H1 (cell line): Measurements from ENCODE around the gene CYLD. TPM values are rescaled to one million over a fixed set of nuclear protein-coding genes. Genes with fewer than 3 reads are reported as not detected.

ENCODE experiments used
- CTCF ChIA-PET: fragments of 300-600 bp; sonication (Branson Sonifier 250); formaldehyde crosslinking; loops from one replicate; lab custom pipeline; 2021; ENCODE audit not compliant: partially characterized antibody; lab: Charles Lee
- POLR2A ChIA-PET: fragments of 300-600 bp; sonication (Branson Sonifier 250); formaldehyde crosslinking; loops from one replicate; lab custom pipeline; 2021; ENCODE audit warnings: inconsistent platforms; ENCODE audit not compliant: partially characterized antibody; lab: Charles Lee
- DNase-seq, 2 experiments: peaks; one replicate each; pipeline versions ENCODE4 v3.0.0 to v3.0.0-alpha.2; 2010 to 2022; ENCODE audit warnings: low spot score in 2 of 2, low read depth in 1 of 2, mixed read lengths in 1 of 2
- FAIRE-seq: peaks from 2 replicates; lab custom pipeline; 2011; peaks lifted over from hg19 to GRCh38; lab: Jason Lieb, UNC
- H2AFZ ChIP-seq: 2 replicates; pipeline ENCODE4 v1.8.1; 2012; ENCODE audit warnings: low read length, inconsistent platforms
- H2AK5ac ChIP-seq: 2 replicates; pipeline ENCODE4 v1.6.1; 2013; ENCODE audit warnings: low read depth, low read length
- H2BK120ac ChIP-seq: replicated peaks from 2 replicates; pipeline ENCODE3; 2013; ENCODE audit warnings: low read depth, low read length, inconsistent platforms
- H2BK12ac ChIP-seq: 2 replicates; pipeline ENCODE4 v1.6.1; 2013; ENCODE audit warnings: low read depth, low read length
- H2BK15ac ChIP-seq: 2 replicates; pipeline ENCODE4 v1.6.1; 2013; ENCODE audit warnings: low read length
- H2BK20ac ChIP-seq: 2 replicates; pipeline ENCODE4 v1.6.1; 2013; ENCODE audit warnings: low read length
- H2BK5ac ChIP-seq: 2 replicates; pipeline ENCODE4 v1.6.1; 2013; ENCODE audit warnings: low read depth, low read length
- H3K14ac ChIP-seq: 2 replicates; pipeline ENCODE4 v1.6.1; 2013; ENCODE audit warnings: inconsistent platforms; ENCODE audit not compliant: insufficient read length
- H3K18ac ChIP-seq: 2 replicates; pipeline ENCODE4 v1.6.1; 2013; ENCODE audit warnings: low read length; ENCODE audit errors: extremely low read depth
- H3K23ac ChIP-seq: 2 replicates; pipeline ENCODE4 v1.6.1; 2013; ENCODE audit warnings: inconsistent platforms; ENCODE audit not compliant: insufficient read length
- H3K23me2 ChIP-seq: 2 replicates; pipeline ENCODE4 v1.6.1; 2013; ENCODE audit warnings: low read depth, low read length
- H3K27ac ChIP-seq: 2 replicates; pipeline ENCODE4 v1.6.1; 2011; ENCODE audit warnings: low read depth, low read length, inconsistent platforms
- H3K27me3 ChIP-seq, 4 experiments: replicated peaks in 1 of 4; 1 replicate in 1 of 4; 2 replicates in 3 of 4; pipeline versions ENCODE4 v1.6.1 to v1.8.1; 2011 to 2013; ENCODE audit warnings: low read length in 3 of 4, mild to moderate bottlenecking in 3 of 4, inconsistent platforms in 2 of 4, mixed read lengths in 2 of 4, moderate library complexity in 1 of 4; ENCODE audit not compliant: control insufficient read depth in 3 of 4, insufficient read depth in 3 of 4; ENCODE audit errors: extremely low read depth in 1 of 4
- H3K36me3 ChIP-seq, 4 experiments: 2 replicates each; pipeline versions ENCODE4 v1.6.1 to v1.8.1; 2011 to 2013; ENCODE audit warnings: mild to moderate bottlenecking in 4 of 4, low read length in 3 of 4, moderate library complexity in 2 of 4, control low read depth in 1 of 4, inconsistent platforms in 1 of 4; ENCODE audit not compliant: insufficient read depth in 4 of 4, control insufficient read depth in 2 of 4
- H3K4ac ChIP-seq: replicated peaks from 2 replicates; pipeline ENCODE3; 2013; ENCODE audit warnings: low read length, low read depth, mixed read lengths, inconsistent platforms; ENCODE audit not compliant: insufficient read length
- H3K4me1 ChIP-seq, 4 experiments: replicated peaks in 1 of 4; 1 replicate in 1 of 4; 2 replicates in 3 of 4; pipeline versions ENCODE4 v1.6.1 to v1.8.1; 2011 to 2013; ENCODE audit warnings: low read length in 3 of 4, inconsistent platforms in 2 of 4, mixed read lengths in 1 of 4; ENCODE audit not compliant: insufficient read depth in 4 of 4, control insufficient read depth in 3 of 4
- H3K4me2 ChIP-seq, 2 experiments: 2 replicates each; pipeline versions ENCODE4 v1.6.1 to v1.8.1; 2011 to 2013; ENCODE audit warnings: low read depth in 2 of 2, low read length in 2 of 2, control low read depth in 1 of 2, inconsistent platforms in 1 of 2, mild to moderate bottlenecking in 1 of 2; ENCODE audit not compliant: insufficient read depth in 1 of 2
- H3K4me3 ChIP-seq, 4 experiments: fragments of 200-600, 300-600 bp in 1 of 4; sonication (generic), shearing (Covaris generic), sonication (Bioruptor Twin) in 1 of 4; 2 replicates each; pipeline versions ENCODE4 v1.5.1 to v1.8.1; 2011 to 2016; ENCODE audit warnings: low read length in 4 of 4, low read depth in 3 of 4, control low read depth in 2 of 4, inconsistent platforms in 2 of 4, mild to moderate bottlenecking in 2 of 4, mixed read lengths in 1 of 4, moderate library complexity in 1 of 4; ENCODE audit not compliant: insufficient read depth in 2 of 4; ENCODE audit errors: extremely low read depth in 1 of 4
- H3K56ac ChIP-seq: replicated peaks from 2 replicates; pipeline ENCODE3; 2013; ENCODE audit warnings: low read depth, mild to moderate bottlenecking, mixed read lengths, low read length, inconsistent platforms; ENCODE audit not compliant: insufficient read length
- H3K79me1 ChIP-seq: 2 replicates; pipeline ENCODE4 v1.6.1; 2013; ENCODE audit warnings: low read depth, low read length, control low read depth
- H3K79me2 ChIP-seq, 2 experiments: 2 replicates each; pipeline versions ENCODE4 v1.6.1 to v1.8.1; 2012 to 2013; ENCODE audit warnings: low read length in 2 of 2, mild to moderate bottlenecking in 2 of 2, inconsistent platforms in 1 of 2; ENCODE audit not compliant: insufficient read depth in 2 of 2, control insufficient read depth in 1 of 2
- H3K9ac ChIP-seq, 4 experiments: replicated peaks in 1 of 4; 1 replicate in 1 of 4; 2 replicates in 3 of 4; pipeline versions ENCODE4 v1.6.1 to v1.8.1; 2011 to 2013; ENCODE audit warnings: low read depth in 3 of 4, low read length in 3 of 4, control low read depth in 2 of 4, mild to moderate bottlenecking in 2 of 4, moderate library complexity in 2 of 4, inconsistent platforms in 1 of 4; ENCODE audit errors: extremely low read depth in 1 of 4
- H3K9me3 ChIP-seq, 2 experiments: 2 replicates each; pipeline versions ENCODE4 v1.6.1 to v1.8.1; 2012 to 2013; ENCODE audit warnings: mild to moderate bottlenecking in 2 of 2, moderate library complexity in 2 of 2, control low read depth in 1 of 2, inconsistent platforms in 1 of 2, low read depth in 1 of 2, low read length in 1 of 2, mixed read lengths in 1 of 2; ENCODE audit not compliant: insufficient read depth in 2 of 2
- H4K20me1 ChIP-seq, 2 experiments: replicated peaks in 1 of 2; 2 replicates each; pipeline versions ENCODE3 to v1.8.1; 2011 to 2013; ENCODE audit warnings: inconsistent platforms in 2 of 2, low read length in 2 of 2, mild to moderate bottlenecking in 1 of 2; ENCODE audit not compliant: insufficient read depth in 2 of 2, control insufficient read depth in 1 of 2
- H4K5ac ChIP-seq: 2 replicates; pipeline ENCODE4 v1.6.1; 2013; ENCODE audit warnings: low read length, low read depth, mixed read lengths, inconsistent platforms; ENCODE audit not compliant: insufficient read length
- H4K8ac ChIP-seq: 2 replicates; pipeline ENCODE4 v1.8.0; 2013; ENCODE audit warnings: mild to moderate bottlenecking, moderate library complexity, low read length, inconsistent platforms; ENCODE audit not compliant: insufficient read depth; ENCODE audit errors: extremely low read depth
- H4K91ac ChIP-seq: replicated peaks from 2 replicates; pipeline ENCODE3; 2013; ENCODE audit warnings: low read length, mixed read lengths, inconsistent platforms; ENCODE audit not compliant: insufficient read length
- FOSL1 ChIP-seq: IDR thresholded peaks from 2 replicates; pipeline ENCODE4 v1.6.1; 2011; ENCODE audit warnings: mild to moderate bottlenecking, low read depth, low read length, moderate library complexity; ENCODE audit not compliant: insufficient read depth
- GTF2F1 ChIP-seq: IDR thresholded peaks from 2 replicates; pipeline ENCODE4 v1.6.1; 2012; ENCODE audit warnings: low read depth, low read length, improper control_type of control experiment, borderline replicate concordance
- SIN3A ChIP-seq, 2 experiments: IDR thresholded peaks in 1 of 2; conservative IDR thresholded peaks in 1 of 2; 2 replicates each; pipeline ENCODE4 v1.6.1; 2011 to 2012; ENCODE audit warnings: low read length in 2 of 2, improper control_type of control experiment in 1 of 2, low read depth in 1 of 2, mild to moderate bottlenecking in 1 of 2
- SRF ChIP-seq: IDR thresholded peaks from 2 replicates; pipeline ENCODE4 v1.6.1; 2011; ENCODE audit warnings: mild to moderate bottlenecking, low read depth, low read length, moderate library complexity
- WGBS, 2 experiments: shearing (Covaris generic) in 1 of 2; methylation state at CpG; one replicate each; pipeline versions ENCODE4 v1.1.6 to v1.1.7; 2013 to 2015; ENCODE audit warnings: low lambda C conversion rate in 2 of 2, mixed read lengths in 2 of 2, inconsistent platforms in 1 of 2, low coverage in 1 of 2, missing lambda C conversion rate in 1 of 2; ENCODE audit not compliant: insufficient replicate concordance in 2 of 2, insufficient coverage in 1 of 2, insufficient read length in 1 of 2; ENCODE audit errors: extremely low coverage in 1 of 2, missing lambda C conversion rate in 1 of 2; 5-methylcytosine and 5-hydroxymethylcytosine counted together
- polyA plus RNA-seq, 7 experiments: library from polyadenylated mRNA; depleted of rRNA in 3 of 7; stranded (reverse) in 5 of 7; unstranded in 2 of 7; fragments of >200 nt in 5 of 7; fragments of 200-250 nt in 2 of 7; gene quantifications; 1 replicate in 5 of 7; 2 replicates in 1 of 7; 4 replicates in 1 of 7; pipeline versions ENCODE4 v1.2.1 to v1.2.3, GENCODE V29; 2011 to 2013; ENCODE audit warnings: missing spikeins in 2 of 7, mixed read lengths in 2 of 7
- total RNA-seq: library from RNA; stranded (reverse); fragmentation: NEBNext Ultra II Directional; extraction: Animal tissue kit (Norgen Biotek cat#: 25700); gene quantifications from 2 replicates; pipeline ENCODE4 v1.2.1, GENCODE V29; 2021

Gene CYLD
- total and polyA plus RNA-seq, 2 of the 8 experiments (the other 6 are each of a cell fraction or from before 2014, with no cell fraction given): 3.7 to 18.8 TPM

DNA sequence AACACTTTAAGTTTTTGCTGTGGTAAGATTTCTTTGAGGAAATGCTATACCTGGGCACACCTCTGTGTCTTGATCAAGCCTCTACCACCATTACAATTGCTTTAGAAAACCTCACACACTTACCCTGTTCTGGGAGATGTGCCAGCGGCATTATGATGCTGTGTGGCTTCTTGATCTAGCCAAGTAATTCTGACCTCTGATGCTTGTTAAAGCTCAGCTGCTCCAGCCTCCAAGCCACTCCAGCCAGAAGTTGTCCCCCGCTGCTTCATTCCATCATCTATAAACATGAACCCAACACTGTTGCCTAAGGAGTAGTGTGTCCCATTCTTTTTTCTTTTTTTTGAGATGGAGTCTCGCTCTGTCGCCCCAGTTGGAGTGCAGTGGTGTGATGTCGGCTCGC is 60.1 kb downstream of the CYLD start:
- no peak for DNase-seq
- H3K56ac ChIP-seq: no peak overlapping the region

More for the DNA sequence above, 60.1 kb downstream of the CYLD start:
- Histone ChIP-seq H3K4me2 (no peak overlapping the region), H2BK15ac (no peak overlapping the region), H3K9me3 (no peaks in the 10 kb centered on the region), H2AFZ (no peak overlapping the region), H3K23ac (no peak overlapping the region), H3K9ac (no peak overlapping the region), H3K79me1 (no peaks in the 10 kb centered on the region), H3K36me3 (no peaks in the 10 kb centered on the region), H2BK5ac (no peak overlapping the region), H4K8ac (no peak overlapping the region), H3K4me3 (no peak overlapping the region)
- 85% methylated on average over 6 of the region's 6 CpGs; no CpG with 5 or more reads in 1 of the 2 experiments for WGBS, 2 experiments
- TF ChIP-seq SIN3A (conservative IDR thresholded peaks at IDR 0.05 in 1 of 2, IDR thresholded peaks at IDR 0.05 in 1 of 2; ENCODE audit: low read depth in 1 of 2, low read length in 2 of 2) (no peak), GTF2F1 (no peak), SRF (no peak), FOSL1 (no peak)
- TF ChIP-seq, all 59 proteins: peak for 0
- Histone ChIP-seq H3K27me3 (no peaks in the 10 kb centered on the region), H3K18ac (no peak overlapping the region), H2BK12ac (no peak overlapping the region), H4K20me1 (no peaks in the 10 kb centered on the region), H2BK20ac (no peak overlapping the region), H3K14ac (no peak overlapping the region), H3K4ac (no peak overlapping the region), H3K79me2 (no peaks in the 10 kb centered on the region), H3K27ac (no peak overlapping the region), H4K5ac (no peak overlapping the region), H3K23me2 (0 out of 2 replicates have a peak, but pooled peaks cover 2% of the 10 kb centered on the region), H3K4me1 (peaks cover 0 to 3% (median 0%) of the 10 kb centered on the region in 4 experiments; a peak in 2 of 7 replicates), H2AK5ac (no peak overlapping the region), H2BK120ac (no peak overlapping the region), H4K91ac (no peak overlapping the region)
- CTCF ChIA-PET: interaction anchor here (1.3 to 13.4 kb wide), 2 partner anchors 9 to 129 kb away, joined by 3 to 251 read pairs; partner anchors contain the start of gene SNX20
- FAIRE-seq: no peak
- POLR2A ChIA-PET: no interaction called here
